Activated naive CD4-positive, alpha-beta T cell treated with anti-CD3 and anti-CD28 coated beads, Interleukin-2, amount 50 U/mL, for 24 hours (primary cell): Measurements from ENCODE around the gene TMEM225.

ENCODE experiments used
- H3K27ac Mint-ChIP-seq: one replicate; pipeline ENCODE4 v1.8.0; 2021; ENCODE audit warnings: mild to moderate bottlenecking, mixed read lengths
- H3K27me3 Mint-ChIP-seq: one replicate; pipeline ENCODE4 v1.8.0; 2021; ENCODE audit warnings: mixed read lengths
- H3K36me3 Mint-ChIP-seq: one replicate; pipeline ENCODE4 v1.8.0; 2021; ENCODE audit warnings: mixed read lengths
- H3K4me1 Mint-ChIP-seq: one replicate; pipeline ENCODE4 v1.8.0; 2021; ENCODE audit warnings: mixed read lengths
- H3K4me3 Mint-ChIP-seq: one replicate; pipeline ENCODE4 v1.8.0; 2021; ENCODE audit warnings: mild to moderate bottlenecking, mixed read lengths
- H3K9me3 Mint-ChIP-seq: one replicate; pipeline ENCODE4 v1.8.0; 2021; ENCODE audit warnings: mixed read lengths

TMEM225 gene

GRCh38 chr11:123841174-123841573 lies 44.3 kb downstream of the TMEM225 start:
- Mint-ChIP-seq H3K36me3 (no peaks in the 10 kb centered on the region), H3K9me3 (no peaks in the 10 kb centered on the region), H3K27me3 (peaks cover 7% of the 10 kb centered on the region)

DNA sequence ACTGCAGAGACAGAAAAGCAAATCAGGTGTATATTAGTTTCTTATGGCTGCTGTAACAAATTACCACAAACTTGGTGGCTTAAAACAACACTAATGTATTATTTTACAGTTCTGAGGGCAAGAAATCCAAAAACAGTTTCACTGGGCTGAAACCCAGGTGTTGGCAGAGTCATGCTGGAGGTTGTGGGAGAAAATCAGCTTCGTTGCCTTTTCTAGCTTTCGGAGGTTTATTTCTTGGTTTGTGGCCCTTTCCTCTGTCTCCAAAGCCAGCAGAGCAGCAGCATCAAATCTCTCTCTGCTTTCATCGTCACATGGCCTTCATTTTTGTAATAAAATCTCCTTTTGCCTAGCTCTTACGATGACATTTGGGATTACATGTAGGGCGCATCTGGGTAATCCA lies 46.3 kb downstream of the TMEM225 start:
- Mint-ChIP-seq H3K27me3 (peaks cover 7% of the 10 kb centered on the region), H3K9me3 (no peaks in the 10 kb centered on the region), H3K27ac (no peak overlapping the region), H3K36me3 (no peaks in the 10 kb centered on the region), H3K4me3 (no peak overlapping the region), H3K4me1 (no peaks in the 10 kb centered on the region)

More at GRCh38 chr11:123841174-123841573, 44.3 kb downstream of the TMEM225 start:
- H3K4me3 Mint-ChIP-seq: no peak overlapping the region
- no peaks in the 10 kb centered on the region for H3K4me1 Mint-ChIP-seq
- H3K27ac Mint-ChIP-seq: no peak overlapping the region

- Mint-ChIP-seq H3K9me3 (no peaks in the 10 kb centered on the region), H3K27ac (no peak overlapping the region), H3K4me1 (no peaks in the 10 kb centered on the region), H3K27me3 (peaks cover 5% of the 10 kb centered on the region), H3K36me3 (no peaks in the 10 kb centered on the region), H3K4me3 (no peak overlapping the region)
Observed at GRCh38 chr11:123838659-123839058, 46.8 kb downstream of the TMEM225 start.

DNA sequence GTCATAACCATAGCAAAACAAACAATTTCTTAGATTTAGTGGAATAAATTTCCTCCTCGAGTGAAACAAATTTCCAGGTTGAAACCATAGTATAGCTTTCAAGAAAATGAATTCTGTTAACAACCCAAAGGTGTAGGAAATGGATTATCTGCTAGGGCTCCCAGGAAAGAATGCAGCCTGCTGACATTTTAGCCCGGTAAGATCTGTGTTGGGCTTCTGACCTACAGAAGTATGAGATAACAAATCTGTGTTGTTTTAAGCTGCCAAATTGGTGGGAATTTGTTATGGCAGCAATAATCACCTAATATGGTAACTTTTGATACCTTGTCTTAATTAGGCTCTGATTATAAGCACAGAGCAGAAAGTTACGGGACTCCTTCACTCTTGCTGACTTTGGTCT lies 47.3 kb downstream of the TMEM225 start:
- Mint-ChIP-seq H3K27me3 (peaks cover 5% of the 10 kb centered on the region), H3K36me3 (no peaks in the 10 kb centered on the region)

GRCh38 chr11:123833095-123833494 lies 52.4 kb downstream of the TMEM225 start:
- Mint-ChIP-seq H3K27me3 (peaks cover 15% of the 10 kb centered on the region), H3K4me1 (no peaks in the 10 kb centered on the region), H3K27ac (no peak overlapping the region), H3K9me3 (no peaks in the 10 kb centered on the region), H3K36me3 (peaks cover 1% of the 10 kb centered on the region), H3K4me3 (no peak overlapping the region)

More for the DNA sequence above, 47.3 kb downstream of the TMEM225 start:
- Mint-ChIP-seq H3K4me3 (no peak overlapping the region), H3K9me3 (no peaks in the 10 kb centered on the region), H3K27ac (no peak overlapping the region), H3K4me1 (no peaks in the 10 kb centered on the region)
